ENCODE results near the gene ASAH2B.
"Not testable (repeated sequence)": the region's sequence is repeated elsewhere in the genome, so short reads cannot be mapped to it uniquely, and the experiment has no call there.

Gene ASAH2B

GRCh38 chr10:50739618-50740292 lies at the start of gene ASAH2B:
Gene ASAH2B, plus strand, starts transcription at chr10:50739936. Its CDS starts 5,195 bp downstream, at chr10:50745131.
- peak; percentile 52 for DNase-seq (ENCODE audit: low read depth, low spot score)

GRCh38 chr10:50697819-50698218 lies 41.9 kb upstream of the ASAH2B start:
- not testable (repeated sequence) for DNase-seq (ENCODE audit: low read depth, low spot score)

GRCh38 chr10:50701947-50702346 lies 37.8 kb upstream of the ASAH2B start:
- DNase-seq (ENCODE audit: low read depth, low spot score): not testable (repeated sequence)

- DNase-seq (ENCODE audit: low read depth, low spot score): not testable (repeated sequence)
Measured at GRCh38 chr10:50702997-50703396, 36.7 kb upstream of the ASAH2B start.

- not testable (repeated sequence) for DNase-seq (ENCODE audit: low read depth, low spot score)
Measured at GRCh38 chr10:50704436-50705079, 35.2 kb upstream of the ASAH2B start.

GRCh38 chr10:50706006-50706405 lies 33.7 kb upstream of the ASAH2B start:
- DNase-seq (ENCODE audit: low read depth, low spot score): not testable (repeated sequence)

GRCh38 chr10:50710241-50710640 lies 29.5 kb upstream of the ASAH2B start:
- DNase-seq (ENCODE audit: low read depth, low spot score): not testable (repeated sequence)

GRCh38 chr10:50723812-50724211 lies 15.9 kb upstream of the ASAH2B start:
- not testable (repeated sequence) for DNase-seq (ENCODE audit: low read depth, low spot score)

- DNase-seq (ENCODE audit: low read depth, low spot score): not testable (repeated sequence)
Measured at GRCh38 chr10:50728112-50728511, 11.6 kb upstream of the ASAH2B start.

GRCh38 chr10:50738987-50739617 lies 634 bp upstream of the ASAH2B start:
- DNase-seq (ENCODE audit: low read depth, low spot score): not testable (repeated sequence)

GRCh38 chr10:50740293-50740648 lies 535 bp downstream of the ASAH2B start:
- no peak for DNase-seq (ENCODE audit: low read depth, low spot score)

GRCh38 chr10:50742820-50743219 lies 3.1 kb downstream of the ASAH2B start:
- not testable (repeated sequence) for DNase-seq (ENCODE audit: low read depth, low spot score)

GRCh38 chr10:50766774-50767513 lies 27.2 kb downstream of the ASAH2B start:
- not testable (repeated sequence) for DNase-seq (ENCODE audit: low read depth, low spot score)

GRCh38 chr10:50772042-50772441 lies 32.3 kb downstream of the ASAH2B start:
- not testable (repeated sequence) for DNase-seq (ENCODE audit: low read depth, low spot score)

GRCh38 chr10:50774868-50775267 lies 35.1 kb downstream of the ASAH2B start:
- not testable (repeated sequence) for DNase-seq (ENCODE audit: low read depth, low spot score)

GRCh38 chr10:50780036-50780435 lies 40.3 kb downstream of the ASAH2B start:
- not testable (repeated sequence) for DNase-seq (ENCODE audit: low read depth, low spot score)

GRCh38 chr10:50782017-50782416 lies 42.3 kb downstream of the ASAH2B start:
- DNase-seq (ENCODE audit: low read depth, low spot score): not testable (repeated sequence)

- DNase-seq (ENCODE audit: low read depth, low spot score): not testable (repeated sequence)
Measured at GRCh38 chr10:50787962-50788361, 48.2 kb downstream of the ASAH2B start.

GRCh38 chr10:50788951-50789945 lies 49.5 kb downstream of the ASAH2B start:
- DNase-seq (ENCODE audit: low read depth, low spot score): no peak

- DNase-seq (ENCODE audit: low read depth, low spot score): no peak
Measured at GRCh38 chr10:50794490-50794889, 54.8 kb downstream of the ASAH2B start.

GRCh38 chr10:50796693-50797092 lies 57.0 kb downstream of the ASAH2B start:
- DNase-seq (ENCODE audit: low read depth, low spot score): no peak
